GM19193 (cell line): ENCODE measurements around the gene DGKB.

Source experiments
- POLR2A ChIP-seq: IDR thresholded peaks from 4 replicates; pipeline ENCODE4 v1.6.1; 2011; ENCODE audit not compliant: insufficient read depth, insufficient read length; ENCODE audit errors: extremely low read depth

The DGKB gene

DNA sequence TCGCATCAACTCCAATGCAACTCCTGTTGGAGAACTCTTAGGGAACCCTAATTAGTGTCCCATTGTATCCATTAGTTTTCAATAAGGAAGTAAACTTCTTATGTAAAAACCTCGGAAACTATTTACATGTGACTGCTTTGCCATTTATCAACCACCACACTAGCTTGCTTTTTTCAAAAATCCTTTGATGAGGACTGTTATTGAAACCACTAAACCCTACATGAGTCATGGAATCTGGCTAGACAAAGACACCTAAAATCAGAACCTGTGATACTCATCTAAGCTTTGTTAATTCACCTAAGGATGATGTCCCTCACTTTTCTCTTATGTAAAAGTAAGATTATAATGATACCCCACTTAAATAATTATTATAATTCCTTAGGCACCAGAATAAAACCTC lies 499.0 kb downstream of the DGKB start:
- TF ChIP-seq POLR2A: no peak

DNA sequence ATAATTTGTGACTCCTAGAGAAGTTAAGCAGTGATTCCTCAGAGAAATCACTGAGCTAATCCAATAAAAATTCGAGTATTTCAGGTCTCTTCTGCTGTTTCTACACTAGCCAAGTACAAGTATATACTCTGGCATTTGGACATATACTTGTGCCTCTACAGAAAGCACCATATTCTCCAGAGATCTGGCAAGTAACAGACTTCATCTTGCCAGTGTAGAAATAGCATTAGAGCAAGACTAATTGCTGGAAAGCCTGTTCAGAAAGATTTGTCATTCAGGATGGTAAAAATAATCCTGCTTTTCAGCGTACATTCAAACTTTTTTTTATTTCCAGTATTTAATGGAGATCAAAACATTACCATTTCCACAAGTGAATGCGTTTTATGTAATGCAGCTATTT lies 502.3 kb downstream of the DGKB start:
- TF ChIP-seq POLR2A: no peak

DNA sequence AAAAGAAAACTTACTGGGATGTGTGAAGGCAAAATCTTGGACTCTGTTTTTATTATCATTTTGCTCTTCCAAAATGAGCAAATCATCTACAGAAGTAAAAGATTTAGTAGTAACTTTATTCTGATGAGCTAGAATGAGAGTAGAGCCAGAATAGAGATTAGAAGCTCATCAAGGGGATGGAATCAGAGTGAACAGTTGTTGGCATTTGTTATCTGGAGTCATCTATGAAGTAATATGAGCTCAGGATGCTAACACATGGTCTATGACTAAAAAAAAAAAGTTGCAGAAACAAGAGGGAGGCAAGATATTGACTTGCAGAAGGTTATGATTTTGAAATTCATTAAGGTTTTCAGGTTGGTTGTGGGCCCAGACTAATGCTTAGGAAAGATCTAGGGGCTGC lies 504.0 kb downstream of the DGKB start:
- TF ChIP-seq POLR2A: no peak

DNA sequence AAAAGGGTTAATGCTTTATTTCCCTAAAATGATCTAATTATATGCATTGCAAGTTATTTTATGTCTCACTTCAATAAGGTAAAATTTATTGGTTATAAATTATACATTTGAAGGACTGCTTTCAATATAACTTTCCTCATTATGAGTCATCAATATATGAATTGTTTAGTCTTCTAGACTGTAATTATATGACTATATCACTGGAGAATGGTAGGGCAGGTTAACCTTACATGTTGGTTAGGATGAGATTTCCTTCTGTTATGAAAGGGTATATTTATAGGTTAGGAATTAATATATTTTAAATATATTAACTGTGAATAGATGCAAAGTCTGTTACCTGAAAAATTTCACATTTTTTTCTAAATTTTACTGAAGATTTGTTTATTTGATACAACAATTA lies 506.7 kb downstream of the DGKB start:
- no peak for TF ChIP-seq POLR2A

DNA sequence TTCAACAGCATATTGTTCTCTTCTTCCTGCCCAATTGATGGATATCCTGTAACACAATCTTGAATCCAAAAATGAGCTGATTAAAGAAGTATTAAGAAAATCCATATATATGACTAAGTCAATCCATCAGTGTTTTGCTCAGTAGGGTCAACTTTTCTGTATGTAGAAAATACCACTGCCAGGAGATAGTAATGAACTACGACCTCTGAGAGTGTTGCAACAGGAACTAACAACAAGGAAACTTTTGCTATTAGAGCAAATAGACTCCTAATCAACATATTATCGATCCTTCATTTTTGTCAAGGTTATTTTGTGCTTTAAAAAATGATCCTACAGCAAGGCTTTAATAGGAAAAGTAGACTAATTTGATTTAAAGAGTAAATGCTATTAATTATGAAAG lies 507.8 kb downstream of the DGKB start:
- TF ChIP-seq POLR2A: no peak

DNA sequence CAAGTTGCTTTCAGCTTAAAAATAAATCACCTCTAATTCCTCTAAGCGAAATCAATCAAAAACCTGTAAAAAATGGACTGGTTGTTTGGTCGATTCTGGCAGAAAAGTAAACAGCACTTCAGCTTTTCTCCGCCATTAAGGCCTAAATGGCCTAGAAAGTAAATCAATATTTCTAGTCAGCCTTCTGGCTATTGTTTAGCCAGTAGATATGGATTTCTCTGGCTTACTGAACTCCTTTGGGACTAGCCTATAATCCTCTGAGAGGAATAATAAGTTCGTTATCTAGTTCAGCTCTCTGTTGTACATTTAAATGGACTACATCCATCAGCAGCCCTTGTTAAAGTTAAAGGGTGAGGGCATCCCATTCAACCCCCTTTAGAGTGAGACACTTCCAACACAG lies 513.0 kb downstream of the DGKB start:
- no peak for TF ChIP-seq POLR2A

DNA sequence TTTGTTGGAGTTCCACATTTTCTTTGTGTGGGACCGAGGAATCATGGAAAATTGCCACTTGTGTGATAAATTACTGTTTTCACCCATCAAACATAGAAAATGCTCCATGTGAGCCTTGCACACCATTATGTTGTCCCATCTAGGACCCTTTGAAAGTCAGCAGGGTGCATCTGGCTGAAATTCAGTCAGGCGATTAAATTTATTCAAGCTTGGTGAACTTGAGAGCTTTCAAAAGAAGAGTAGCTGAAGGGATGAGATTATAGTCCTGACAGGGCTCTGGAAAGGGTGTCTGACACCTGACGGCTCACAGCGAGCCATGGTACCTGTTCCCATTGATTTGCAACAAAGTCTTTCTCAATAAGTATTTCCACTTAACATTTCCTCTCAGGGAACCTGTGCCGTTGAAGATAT lies 513.4 kb downstream of the DGKB start:
- TF ChIP-seq POLR2A: no peak

DNA sequence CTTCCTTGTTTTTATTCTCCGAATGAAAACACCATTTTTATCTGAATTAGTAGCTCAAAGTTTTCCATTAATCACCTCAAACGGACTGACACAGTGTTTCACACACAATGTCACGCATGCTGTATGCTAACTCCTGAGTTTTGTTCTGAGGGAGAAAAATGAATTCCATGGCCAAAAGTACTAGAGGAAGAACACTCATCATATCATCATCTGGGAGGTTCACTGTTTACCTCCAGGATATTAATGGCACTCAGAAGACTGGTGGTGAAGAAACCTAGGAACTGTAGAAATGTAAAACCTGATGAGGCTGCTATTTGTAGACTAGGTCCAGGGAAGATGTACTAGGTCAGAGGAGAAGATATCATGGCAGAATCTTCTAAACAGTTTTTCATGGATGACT lies 517.5 kb downstream of the DGKB start:
- TF ChIP-seq POLR2A: no peak

DNA sequence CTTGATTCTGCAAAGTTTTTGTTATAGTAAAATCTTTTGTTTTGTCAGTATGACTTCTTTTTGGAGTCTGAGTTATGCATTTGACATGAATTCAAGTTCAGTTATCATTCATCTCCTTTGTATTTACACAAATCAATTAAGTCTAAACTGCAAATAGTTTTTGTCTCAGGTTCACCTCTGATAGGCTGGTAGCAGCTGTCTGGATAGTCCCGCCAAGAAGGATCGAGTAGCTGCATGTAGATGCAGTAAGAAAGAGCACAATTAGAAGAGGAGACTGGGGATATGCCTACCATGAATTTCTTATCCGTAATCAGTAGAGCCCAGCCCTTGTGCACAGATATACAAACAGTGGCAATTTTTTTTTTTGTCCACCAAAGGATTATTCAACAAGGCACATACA lies 520.6 kb downstream of the DGKB start:
- no peak for TF ChIP-seq POLR2A

DNA sequence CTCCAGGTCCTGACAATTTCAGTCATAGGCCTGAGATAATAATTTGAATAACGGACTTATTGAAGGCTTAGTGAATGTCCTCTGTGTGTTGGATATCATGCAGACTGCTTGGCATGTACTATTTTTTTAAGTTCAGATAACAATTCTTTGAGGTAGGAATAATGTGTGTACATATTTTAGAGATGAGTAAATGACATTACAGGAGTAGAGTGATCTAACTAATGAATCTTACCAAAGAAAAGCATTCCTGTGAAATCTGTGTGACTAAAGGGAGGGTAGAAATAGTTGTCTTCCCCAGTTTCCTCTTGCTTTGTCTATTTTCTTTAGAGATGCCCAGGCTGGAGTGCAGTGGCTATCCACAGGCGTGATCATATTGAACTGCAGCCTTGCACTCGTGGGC lies 521.2 kb downstream of the DGKB start:
- TF ChIP-seq POLR2A: no peak

DNA sequence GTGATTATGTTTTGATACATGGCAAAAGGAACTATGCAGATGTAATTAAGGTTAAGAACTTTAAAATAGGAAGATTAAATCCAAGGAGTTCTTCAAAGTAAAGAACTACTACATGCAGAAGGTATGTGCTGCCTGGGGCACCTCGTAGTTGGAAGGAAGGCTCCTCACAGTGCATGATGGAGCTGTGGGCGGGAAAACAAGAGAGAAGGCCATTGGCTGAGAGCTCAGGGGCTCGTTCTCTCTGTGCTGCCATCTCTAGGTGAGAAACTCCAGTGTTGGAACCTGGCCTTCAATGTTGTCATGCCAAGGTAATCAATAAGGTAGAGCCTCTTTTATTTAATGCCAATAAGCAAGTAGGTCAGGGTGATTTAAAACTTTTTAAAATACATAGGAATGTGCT lies 521.7 kb downstream of the DGKB start:
- TF ChIP-seq POLR2A: no peak

DNA sequence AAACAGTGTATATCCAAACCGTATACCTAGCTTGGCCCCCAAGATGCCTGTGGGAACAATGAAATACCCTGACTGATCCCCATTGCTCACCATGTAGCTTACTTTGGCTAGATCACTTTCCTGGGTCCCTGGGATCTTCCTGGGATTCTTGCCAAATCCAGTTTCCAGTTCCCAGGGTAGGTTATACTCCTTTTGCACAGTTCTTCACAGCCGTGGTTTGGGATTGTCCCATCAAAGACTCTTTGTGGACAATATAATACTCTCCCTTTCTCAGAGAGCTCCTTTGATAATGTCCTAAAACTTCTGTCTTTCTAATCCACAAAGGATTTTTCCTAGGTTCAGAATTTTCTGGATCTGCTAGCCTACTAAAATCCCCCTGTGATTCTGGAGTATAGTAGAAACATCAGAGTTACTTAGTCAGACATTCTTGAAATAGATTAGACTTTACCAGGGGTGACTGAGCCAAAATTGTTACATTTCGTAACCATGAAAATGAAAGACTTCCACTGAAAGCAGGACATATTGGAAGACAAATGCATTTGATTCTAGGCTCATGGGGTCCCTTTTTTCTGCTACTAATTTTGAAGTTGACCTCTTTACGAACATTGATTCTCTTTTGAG lies 524.8 kb downstream of the DGKB start:
- TF ChIP-seq POLR2A: no peak

DNA sequence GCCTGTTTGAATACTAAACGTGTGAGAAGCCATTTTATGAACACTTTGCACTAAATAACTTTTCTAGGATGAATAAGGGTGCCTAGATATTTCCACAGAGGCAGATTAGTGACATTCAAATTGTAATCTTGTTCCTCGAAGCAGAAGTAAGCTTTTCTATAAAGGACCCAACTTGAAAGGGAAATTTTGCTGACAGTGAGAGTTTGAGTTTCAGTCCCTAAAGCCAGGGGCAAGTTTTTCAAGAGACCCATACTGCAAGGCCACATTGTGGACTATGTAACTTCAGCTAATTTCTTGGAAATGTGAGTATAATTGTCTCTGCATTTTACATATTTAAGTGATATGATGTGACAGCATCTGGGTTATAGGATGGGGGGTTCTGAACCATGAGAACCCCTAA lies 525.8 kb downstream of the DGKB start:
- no peak for TF ChIP-seq POLR2A

DNA sequence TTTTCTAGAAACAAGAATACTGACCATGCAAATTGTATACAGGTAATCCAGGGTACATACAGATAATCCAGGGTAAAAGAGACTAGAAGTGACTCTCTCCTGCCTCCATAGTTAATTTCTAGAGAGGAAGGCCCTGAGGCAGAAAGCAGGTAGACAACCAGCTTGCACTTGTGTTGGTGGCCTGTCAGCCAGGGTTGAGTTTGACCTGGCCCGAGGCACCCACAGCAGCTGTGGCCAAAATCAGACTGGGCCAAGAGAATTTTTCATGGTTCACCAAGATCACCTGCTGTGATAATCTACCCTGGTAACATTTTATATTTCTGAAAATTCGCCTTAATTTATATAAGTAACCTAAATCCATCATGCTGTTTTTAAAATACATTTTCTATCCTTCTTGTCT lies 526.6 kb downstream of the DGKB start:
- TF ChIP-seq POLR2A: no peak

DNA sequence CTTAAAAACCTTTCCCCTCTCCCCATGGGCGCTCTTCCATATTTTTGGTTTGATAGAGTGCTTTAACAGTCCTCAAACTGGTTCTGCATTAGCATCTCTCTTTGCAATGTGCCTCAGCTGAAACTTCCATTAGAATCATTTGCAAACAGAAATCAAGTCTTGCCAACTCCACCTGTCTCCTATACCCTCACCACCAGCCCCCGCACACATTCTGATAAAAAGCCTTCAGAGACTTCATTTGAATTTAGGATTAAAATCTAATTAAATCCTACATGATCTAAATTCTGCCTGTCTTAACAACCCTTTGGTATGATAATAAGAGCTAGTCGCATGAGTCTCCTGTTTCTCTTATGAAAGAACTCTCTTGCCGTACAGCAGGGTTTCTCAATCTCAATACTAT lies 528.2 kb downstream of the DGKB start:
- no peak for TF ChIP-seq POLR2A

DNA sequence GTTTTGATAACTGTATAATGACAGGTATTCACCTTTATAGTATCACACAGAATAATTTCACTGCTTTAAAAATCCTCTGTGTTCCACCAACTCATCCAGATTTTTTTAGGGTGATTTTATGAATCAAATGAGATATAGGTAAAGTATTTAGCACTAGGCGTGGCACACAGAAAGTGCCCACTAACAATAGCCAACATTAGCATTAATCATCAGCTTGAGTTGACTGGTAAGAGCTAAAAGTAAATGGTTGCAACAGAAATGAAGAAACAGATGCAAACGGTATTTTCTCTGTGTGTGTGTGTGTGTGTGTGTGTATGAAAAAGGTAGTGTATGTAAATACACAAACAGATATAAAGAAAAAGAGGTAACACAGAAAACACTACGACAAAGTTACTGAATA lies 534.3 kb downstream of the DGKB start:
- TF ChIP-seq POLR2A: no peak

DNA sequence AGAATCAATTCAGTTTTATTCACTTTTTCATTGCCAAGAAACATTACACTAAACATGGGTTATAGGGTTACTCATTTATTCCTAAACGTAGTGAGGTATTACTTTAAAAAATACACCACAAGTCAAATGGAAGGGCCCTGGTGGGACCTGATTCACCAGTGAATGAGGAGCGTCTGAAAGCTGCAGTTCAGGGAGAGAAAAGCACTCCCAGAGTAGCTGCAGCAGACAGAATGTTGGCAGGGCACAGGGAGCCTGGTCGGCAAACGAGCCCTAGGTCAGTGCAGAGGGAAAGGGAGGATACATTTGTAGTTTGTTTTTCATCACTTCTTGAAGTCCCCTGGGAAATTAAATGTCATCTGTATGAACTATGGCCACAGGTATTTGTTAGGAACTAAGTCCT lies 551.4 kb downstream of the DGKB start:
- no peak for TF ChIP-seq POLR2A
